HepG2 (cell line): ENCODE data around the gene VPS18. TPM values are rescaled to one million over a fixed set of nuclear protein-coding genes. Genes with fewer than 3 reads are reported as not detected.

Source experiments
- KDM4B ChIP-seq: sonication (generic); formaldehyde crosslinking; IDR thresholded peaks from 2 replicates; pipeline ENCODE4 v1.4.0; 2020; ENCODE audit warnings: missing genetic modification reagents
- ZHX2 ChIP-seq, 2 experiments: sonication (generic) in 1 of 2; formaldehyde crosslinking in 1 of 2; IDR thresholded peaks; 2 replicates each; pipeline versions ENCODE4 v1.6.1 to v1.9.0; 2014 to 2022; ENCODE audit warnings: antibody characterized with exemption in 1 of 2, borderline replicate concordance in 1 of 2, inconsistent platforms in 1 of 2, low read depth in 1 of 2, missing genetic modification reagents in 1 of 2
- ZNF33A ChIP-seq: sonication (generic); formaldehyde crosslinking; IDR thresholded peaks from 2 replicates; pipeline ENCODE4 v1.5.1; 2020; ENCODE audit warnings: missing genetic modification reagents, mild to moderate bottlenecking, moderate library complexity, borderline replicate concordance
- polyA plus RNA-seq, 8 experiments: library from polyadenylated mRNA; depleted of rRNA in 3 of 8; stranded (reverse) in 7 of 8; unstranded in 1 of 8; fragments of >200 nt; fragmentation: Illumina TruSeq in 4 of 8; extraction: Trizol in 4 of 8; gene quantifications; 2 replicates each; pipeline versions ENCODE4 v1.2.1 to v1.2.3, GENCODE V29; 2011 to 2016; ENCODE audit warnings: low read depth in 4 of 8, missing spikeins in 1 of 8, mixed read lengths in 1 of 8; ENCODE audit not compliant: insufficient read depth in 1 of 8
- total RNA-seq, 5 experiments: library from RNA; depleted of rRNA; stranded (reverse); fragments of >200 nt; fragmentation: Illumina TruSeq; extraction: Trizol; gene quantifications; 2 replicates each; pipeline ENCODE4 v1.2.3, GENCODE V29; 2016; ENCODE audit warnings: low read depth in 1 of 5
- TF ChIP-seq, protein P1 (sequence below): sonication (generic); formaldehyde crosslinking; IDR thresholded peaks from 2 replicates; pipeline ENCODE4 v1.5.1; 2020; ENCODE audit warnings: mild to moderate bottlenecking, missing genetic modification reagents, borderline replicate concordance

Gene VPS18
- total and polyA plus RNA-seq, 2 of the 13 experiments (the other 11 are each of a cell fraction or from before 2014, with no cell fraction given) = 5.8 to 17.0 TPM

- TF ChIP-seq, protein P1, sequence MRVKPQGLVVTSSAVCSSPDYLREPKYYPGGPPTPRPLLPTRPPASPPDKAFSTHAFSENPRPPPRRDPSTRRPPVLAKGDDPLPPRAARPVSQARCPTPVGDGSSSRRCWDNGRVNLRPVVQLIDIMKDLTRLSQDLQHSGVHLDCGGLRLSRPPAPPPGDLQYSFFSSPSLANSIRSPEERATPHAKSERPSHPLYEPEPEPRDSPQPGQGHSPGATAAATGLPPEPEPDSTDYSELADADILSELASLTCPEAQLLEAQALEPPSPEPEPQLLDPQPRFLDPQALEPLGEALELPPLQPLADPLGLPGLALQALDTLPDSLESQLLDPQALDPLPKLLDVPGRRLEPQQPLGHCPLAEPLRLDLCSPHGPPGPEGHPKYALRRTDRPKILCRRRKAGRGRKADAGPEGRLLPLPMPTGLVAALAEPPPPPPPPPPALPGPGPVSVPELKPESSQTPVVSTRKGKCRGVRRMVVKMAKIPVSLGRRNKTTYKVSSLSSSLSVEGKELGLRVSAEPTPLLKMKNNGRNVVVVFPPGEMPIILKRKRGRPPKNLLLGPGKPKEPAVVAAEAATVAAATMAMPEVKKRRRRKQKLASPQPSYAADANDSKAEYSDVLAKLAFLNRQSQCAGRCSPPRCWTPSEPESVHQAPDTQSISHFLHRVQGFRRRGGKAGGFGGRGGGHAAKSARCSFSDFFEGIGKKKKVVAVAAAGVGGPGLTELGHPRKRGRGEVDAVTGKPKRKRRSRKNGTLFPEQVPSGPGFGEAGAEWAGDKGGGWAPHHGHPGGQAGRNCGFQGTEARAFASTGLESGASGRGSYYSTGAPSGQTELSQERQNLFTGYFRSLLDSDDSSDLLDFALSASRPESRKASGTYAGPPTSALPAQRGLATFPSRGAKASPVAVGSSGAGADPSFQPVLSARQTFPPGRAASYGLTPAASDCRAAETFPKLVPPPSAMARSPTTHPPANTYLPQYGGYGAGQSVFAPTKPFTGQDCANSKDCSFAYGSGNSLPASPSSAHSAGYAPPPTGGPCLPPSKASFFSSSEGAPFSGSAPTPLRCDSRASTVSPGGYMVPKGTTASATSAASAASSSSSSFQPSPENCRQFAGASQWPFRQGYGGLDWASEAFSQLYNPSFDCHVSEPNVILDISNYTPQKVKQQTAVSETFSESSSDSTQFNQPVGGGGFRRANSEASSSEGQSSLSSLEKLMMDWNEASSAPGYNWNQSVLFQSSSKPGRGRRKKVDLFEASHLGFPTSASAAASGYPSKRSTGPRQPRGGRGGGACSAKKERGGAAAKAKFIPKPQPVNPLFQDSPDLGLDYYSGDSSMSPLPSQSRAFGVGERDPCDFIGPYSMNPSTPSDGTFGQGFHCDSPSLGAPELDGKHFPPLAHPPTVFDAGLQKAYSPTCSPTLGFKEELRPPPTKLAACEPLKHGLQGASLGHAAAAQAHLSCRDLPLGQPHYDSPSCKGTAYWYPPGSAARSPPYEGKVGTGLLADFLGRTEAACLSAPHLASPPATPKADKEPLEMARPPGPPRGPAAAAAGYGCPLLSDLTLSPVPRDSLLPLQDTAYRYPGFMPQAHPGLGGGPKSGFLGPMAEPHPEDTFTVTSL (CRISPR knock-in tag) = no peak
- no peak; the same call in 1 of the 2 replicates for TF ChIP-seq KDM4B (CRISPR knock-in tag)
- TF ChIP-seq ZHX2 (IDR thresholded peaks at IDR 0.05; ENCODE audit: low read depth) = no peak
- TF ChIP-seq ZHX2 (CRISPR knock-in tag; IDR thresholded peaks at IDR 0.05; ENCODE audit: borderline replicate concordance) = no peak
- no peak for TF ChIP-seq ZNF33A (CRISPR knock-in tag)
Measured at GRCh38 chr15:40929660-40930429, 35.6 kb downstream of the VPS18 start (continued).
